Measurements from ENCODE around the gene CNTNAP2. TPM values are rescaled to one million over a fixed set of nuclear protein-coding genes. Genes with fewer than 3 reads are reported as not detected.
A peak's percentile ranks its signal among the peaks of the same experiment; 100 is the strongest.

Gene CNTNAP2
- total RNA-seq, 2 donors from 2014 or later = 0.37 TPM; not detected in 1

- DNase-seq = no peak
- H3K27ac Mint-ChIP-seq = no peak overlapping the region
- H3K4me3 Mint-ChIP-seq = no peak overlapping the region
- H3K4me1 Mint-ChIP-seq = peaks cover 13% of the 10 kb centered on the region
- no peak for ATAC-seq
- peaks cover 5% of the 10 kb centered on the region for H3K36me3 Mint-ChIP-seq (ENCODE audit: low read depth)
- peaks cover 75% of the 10 kb centered on the region for H3K27me3 Mint-ChIP-seq
- no peaks in the 10 kb centered on the region for H3K9me3 ChIP-seq (ENCODE audit: control insufficient read depth, low read length, poor library complexity, severe bottlenecking)
These were observed 2219.2 kb downstream of the CNTNAP2 start for GRCh38 chr7:148335790-148336189.

- peaks cover 78% of the 10 kb centered on the region for H3K27me3 Mint-ChIP-seq
- ATAC-seq (no peak), DNase-seq (no peak)
- no peak overlapping the region for H3K27ac Mint-ChIP-seq
- peaks cover 5% of the 10 kb centered on the region for H3K36me3 Mint-ChIP-seq (ENCODE audit: low read depth)
- H3K4me3 Mint-ChIP-seq = no peak overlapping the region
- no peaks in the 10 kb centered on the region for H3K9me3 ChIP-seq (ENCODE audit: control insufficient read depth, low read length, poor library complexity, severe bottlenecking)
- H3K4me1 Mint-ChIP-seq = peaks cover 13% of the 10 kb centered on the region
These were observed 2219.8 kb downstream of the CNTNAP2 start for GRCh38 chr7:148336411-148336810.

- peaks cover 88% of the 10 kb centered on the region for H3K27me3 Mint-ChIP-seq
- H3K4me3 Mint-ChIP-seq = no peak overlapping the region
- no peak for ATAC-seq
- peaks cover 5% of the 10 kb centered on the region for H3K36me3 Mint-ChIP-seq (ENCODE audit: low read depth)
- H3K4me1 Mint-ChIP-seq = peaks cover 13% of the 10 kb centered on the region
- no peak for DNase-seq
- no peak overlapping the region for H3K27ac Mint-ChIP-seq
- no peaks in the 10 kb centered on the region for H3K9me3 ChIP-seq (ENCODE audit: control insufficient read depth, low read length, poor library complexity, severe bottlenecking)
These were observed 2220.8 kb downstream of the CNTNAP2 start for GRCh38 chr7:148337246-148337965.

- H3K9me3 ChIP-seq (ENCODE audit: control insufficient read depth, low read length, poor library complexity, severe bottlenecking) = no peaks in the 10 kb centered on the region
- Mint-ChIP-seq H3K4me3 (peak overlapping the region; percentile 91), H3K27me3 (peaks cover 96% of the 10 kb centered on the region), H3K27ac (no peak overlapping the region), H3K36me3 (ENCODE audit: low read depth) (peaks cover 5% of the 10 kb centered on the region), H3K4me1 (peaks cover 13% of the 10 kb centered on the region)
- ATAC-seq (no peak), DNase-seq (no peak)
These were observed 2221.6 kb downstream of the CNTNAP2 start for GRCh38 chr7:148337995-148338747.

- peaks cover 82% of the 10 kb centered on the region for H3K27me3 Mint-ChIP-seq
These were observed 2224.1 kb downstream of the CNTNAP2 start for GRCh38 chr7:148340438-148341280.

GRCh38 chr7:148344406-148344805 is 2227.8 kb downstream of the CNTNAP2 start:
- DNase-seq = no peak
- ATAC-seq = no peak
- Mint-ChIP-seq H3K4me1 (peaks cover 4% of the 10 kb centered on the region), H3K4me3 (no peak overlapping the region), H3K27me3 (peaks cover 45% of the 10 kb centered on the region), H3K36me3 (ENCODE audit: low read depth) (no peaks in the 10 kb centered on the region), H3K27ac (no peak overlapping the region)
- H3K9me3 ChIP-seq (ENCODE audit: control insufficient read depth, low read length, poor library complexity, severe bottlenecking) = no peaks in the 10 kb centered on the region

More at GRCh38 chr7:148340438-148341280, 2224.1 kb downstream of the CNTNAP2 start:
- H3K4me1 Mint-ChIP-seq = peaks cover 13% of the 10 kb centered on the region
- H3K4me3 Mint-ChIP-seq = no peak overlapping the region
- H3K27ac Mint-ChIP-seq = no peak overlapping the region
- DNase-seq = no peak
- H3K36me3 Mint-ChIP-seq (ENCODE audit: low read depth) = peaks cover 2% of the 10 kb centered on the region
- ATAC-seq = no peak
- no peaks in the 10 kb centered on the region for H3K9me3 ChIP-seq (ENCODE audit: control insufficient read depth, low read length, poor library complexity, severe bottlenecking)

- H3K9me3 ChIP-seq (ENCODE audit: control insufficient read depth, low read length, poor library complexity, severe bottlenecking) = no peaks in the 10 kb centered on the region
- DNase-seq (no peak), ATAC-seq (no peak)
- H3K27me3 Mint-ChIP-seq = peaks cover 19% of the 10 kb centered on the region
- H3K36me3 Mint-ChIP-seq (ENCODE audit: low read depth) = peaks cover 2% of the 10 kb centered on the region
- H3K4me1 Mint-ChIP-seq = no peaks in the 10 kb centered on the region
- peak overlapping the region; percentile 12 for H3K27ac Mint-ChIP-seq
- no peak overlapping the region for H3K4me3 Mint-ChIP-seq
These were observed 2231.4 kb downstream of the CNTNAP2 start for GRCh38 chr7:148347981-148348380.

- H3K27ac Mint-ChIP-seq = peak overlapping the region; percentile 12
- H3K4me1 Mint-ChIP-seq = no peaks in the 10 kb centered on the region
- no peak overlapping the region for H3K4me3 Mint-ChIP-seq
- peaks cover 14% of the 10 kb centered on the region for H3K27me3 Mint-ChIP-seq
- no peaks in the 10 kb centered on the region for H3K9me3 ChIP-seq (ENCODE audit: control insufficient read depth, low read length, poor library complexity, severe bottlenecking)
- peaks cover 2% of the 10 kb centered on the region for H3K36me3 Mint-ChIP-seq (ENCODE audit: low read depth)
- ATAC-seq = no peak
- DNase-seq = no peak
These were observed 2231.9 kb downstream of the CNTNAP2 start for GRCh38 chr7:148348466-148348865.

- H3K27ac Mint-ChIP-seq = no peak overlapping the region
- no peaks in the 10 kb centered on the region for H3K9me3 ChIP-seq (ENCODE audit: control insufficient read depth, low read length, poor library complexity, severe bottlenecking)
- no peaks in the 10 kb centered on the region for H3K4me1 Mint-ChIP-seq
- peaks cover under 1% of the 10 kb centered on the region for H3K27me3 Mint-ChIP-seq
- ATAC-seq (no peak), DNase-seq (no peak)
- H3K36me3 Mint-ChIP-seq (ENCODE audit: low read depth) = no peaks in the 10 kb centered on the region
- H3K4me3 Mint-ChIP-seq = no peak overlapping the region
These were observed 2239.7 kb downstream of the CNTNAP2 start for GRCh38 chr7:148356303-148356702.

GRCh38 chr7:148362541-148362940 is 2245.9 kb downstream of the CNTNAP2 start:
- Mint-ChIP-seq H3K4me1 (no peaks in the 10 kb centered on the region), H3K4me3 (no peak overlapping the region), H3K27me3 (peaks cover 7% of the 10 kb centered on the region), H3K36me3 (ENCODE audit: low read depth) (no peaks in the 10 kb centered on the region), H3K27ac (no peak overlapping the region)
- H3K9me3 ChIP-seq (ENCODE audit: control insufficient read depth, low read length, poor library complexity, severe bottlenecking) = no peaks in the 10 kb centered on the region
- ATAC-seq (no peak), DNase-seq (no peak)

- Mint-ChIP-seq H3K36me3 (ENCODE audit: low read depth) (no peaks in the 10 kb centered on the region), H3K27me3 (peaks cover 15% of the 10 kb centered on the region), H3K4me1 (no peaks in the 10 kb centered on the region), H3K27ac (no peak overlapping the region), H3K4me3 (no peak overlapping the region)
- ATAC-seq (no peak), DNase-seq (no peak)
- no peaks in the 10 kb centered on the region for H3K9me3 ChIP-seq (ENCODE audit: control insufficient read depth, low read length, poor library complexity, severe bottlenecking)
These were observed 2251.3 kb downstream of the CNTNAP2 start for GRCh38 chr7:148367731-148368475.

- DNase-seq = no peak
- H3K9me3 ChIP-seq (ENCODE audit: control insufficient read depth, low read length, poor library complexity, severe bottlenecking) = no peaks in the 10 kb centered on the region
- Mint-ChIP-seq H3K27ac (no peak overlapping the region), H3K4me1 (no peaks in the 10 kb centered on the region), H3K36me3 (ENCODE audit: low read depth) (no peaks in the 10 kb centered on the region), H3K27me3 (peaks cover 16% of the 10 kb centered on the region), H3K4me3 (no peak overlapping the region)
- no peak for ATAC-seq
These were observed 2252.0 kb downstream of the CNTNAP2 start for GRCh38 chr7:148368562-148368961.
